HG03354 (cell line): ENCODE measurements around the gene XPC.
"Not testable (repeated sequence)": the region's sequence is repeated elsewhere in the genome, so short reads cannot be mapped to it uniquely, and the experiment has no call there.

Source experiments
- ATAC-seq: cut with Tn5 transposase; IDR thresholded peaks from one replicate; pipeline ENCODE4 v1.9.1; 2021; ENCODE audit warnings: mild to moderate bottlenecking; ENCODE audit not compliant: unreplicated experiment, poor library complexity, severe bottlenecking

Gene XPC

DNA sequence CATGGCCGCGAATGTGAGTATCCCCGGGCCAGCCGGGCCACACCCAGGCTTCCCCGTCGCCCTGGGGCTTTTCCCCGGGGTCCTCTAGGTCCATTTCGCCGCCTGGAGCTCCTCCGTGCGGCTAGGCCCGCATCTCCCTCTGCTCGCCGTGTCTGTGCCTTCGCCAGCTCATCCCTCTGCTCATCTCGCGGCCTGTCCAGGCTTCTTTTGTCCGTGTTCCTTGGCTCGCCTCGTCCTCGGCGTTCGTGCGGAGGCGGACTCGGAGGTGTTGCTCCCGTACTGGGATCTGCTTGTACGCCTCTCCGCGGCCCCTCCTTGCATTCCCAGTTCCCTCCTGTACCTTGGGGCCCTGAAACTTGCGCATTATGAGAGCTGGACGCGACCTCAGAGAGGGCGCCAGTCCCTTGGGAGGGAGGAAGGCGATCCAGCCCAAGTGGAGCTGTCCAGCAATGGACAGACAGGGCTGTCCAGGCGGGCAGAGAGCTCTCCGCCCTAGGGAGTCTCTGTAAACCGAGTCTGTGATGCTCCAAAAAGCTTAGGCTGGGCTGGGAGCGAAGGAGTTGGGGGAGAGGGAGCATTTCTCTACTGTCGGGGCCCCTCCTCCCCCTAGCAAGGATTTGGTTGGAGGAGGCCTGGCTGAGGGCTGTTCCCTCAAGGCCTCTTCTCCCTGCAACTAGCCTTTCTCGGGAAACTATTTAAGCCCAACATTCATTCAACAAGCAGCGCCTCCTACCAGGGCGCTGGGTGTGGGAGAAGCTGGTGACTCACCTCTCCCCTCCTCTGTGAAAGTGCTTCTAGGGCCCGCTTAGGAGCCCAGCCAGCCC lies 53.0 kb downstream of the XPC start:
- peak; percentile 36 for ATAC-seq

DNA sequence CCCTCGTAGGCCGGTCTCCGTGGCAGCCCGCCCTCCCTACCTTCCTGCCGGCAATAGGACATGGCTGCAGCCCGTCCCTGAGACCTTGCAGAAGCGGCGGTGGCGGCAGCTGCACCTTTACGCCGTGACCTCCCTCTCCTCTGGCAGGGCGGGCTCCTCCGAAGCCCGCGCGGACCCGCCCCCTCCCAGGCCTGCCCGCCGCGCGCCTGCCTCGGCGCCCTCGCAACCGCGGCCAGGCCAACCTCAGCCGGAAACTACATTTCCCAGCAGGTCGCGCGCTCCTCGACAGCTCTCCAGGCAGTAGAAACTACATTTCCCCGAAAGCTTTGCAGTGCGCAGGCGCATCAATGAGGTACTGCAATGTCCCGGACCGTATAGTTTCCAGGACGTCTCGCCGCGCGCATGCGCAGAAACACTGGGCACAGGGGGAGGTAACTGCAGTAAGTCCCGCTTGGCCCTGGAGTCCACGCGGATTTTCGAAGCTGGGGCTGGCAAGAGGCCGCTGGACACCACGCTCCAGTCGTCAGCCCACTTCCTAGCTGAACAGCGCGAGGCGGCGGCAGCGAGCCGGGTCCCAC lies 53.7 kb downstream of the XPC start, which contains the start of the genes CHCHD4 and TMEM43:
Gene CHCHD4 (minus strand): TSS at position 256 of the 578 bp plus-strand sequence. CDS start 194 bp downstream, at position 62.
Gene TMEM43 (plus strand): TSS at position 438 of the 578 bp plus-strand sequence. CDS start 142 bp downstream, outside the sequence.
- ATAC-seq: peak; percentile 89

DNA sequence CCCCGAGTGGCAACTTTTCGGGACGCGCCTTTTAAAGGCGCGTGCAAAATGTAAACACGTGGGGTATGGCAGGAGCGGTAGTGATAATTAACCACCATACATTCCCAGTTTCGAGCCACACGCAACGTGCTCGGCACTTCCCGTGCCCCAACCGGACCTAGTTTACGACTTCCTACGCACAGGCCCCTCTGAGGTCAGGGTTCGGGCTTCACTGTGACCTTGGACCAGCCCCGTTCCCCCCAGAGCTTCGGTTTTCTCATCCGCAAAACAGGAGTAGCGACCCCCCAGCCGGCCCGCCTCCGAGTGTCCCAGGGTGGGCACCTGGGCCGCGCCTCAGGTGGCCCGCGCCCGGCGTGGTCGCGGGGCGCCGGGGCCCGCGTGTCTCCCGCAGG lies 54.2 kb downstream of the XPC start:
- ATAC-seq: peak; percentile 42

DNA sequence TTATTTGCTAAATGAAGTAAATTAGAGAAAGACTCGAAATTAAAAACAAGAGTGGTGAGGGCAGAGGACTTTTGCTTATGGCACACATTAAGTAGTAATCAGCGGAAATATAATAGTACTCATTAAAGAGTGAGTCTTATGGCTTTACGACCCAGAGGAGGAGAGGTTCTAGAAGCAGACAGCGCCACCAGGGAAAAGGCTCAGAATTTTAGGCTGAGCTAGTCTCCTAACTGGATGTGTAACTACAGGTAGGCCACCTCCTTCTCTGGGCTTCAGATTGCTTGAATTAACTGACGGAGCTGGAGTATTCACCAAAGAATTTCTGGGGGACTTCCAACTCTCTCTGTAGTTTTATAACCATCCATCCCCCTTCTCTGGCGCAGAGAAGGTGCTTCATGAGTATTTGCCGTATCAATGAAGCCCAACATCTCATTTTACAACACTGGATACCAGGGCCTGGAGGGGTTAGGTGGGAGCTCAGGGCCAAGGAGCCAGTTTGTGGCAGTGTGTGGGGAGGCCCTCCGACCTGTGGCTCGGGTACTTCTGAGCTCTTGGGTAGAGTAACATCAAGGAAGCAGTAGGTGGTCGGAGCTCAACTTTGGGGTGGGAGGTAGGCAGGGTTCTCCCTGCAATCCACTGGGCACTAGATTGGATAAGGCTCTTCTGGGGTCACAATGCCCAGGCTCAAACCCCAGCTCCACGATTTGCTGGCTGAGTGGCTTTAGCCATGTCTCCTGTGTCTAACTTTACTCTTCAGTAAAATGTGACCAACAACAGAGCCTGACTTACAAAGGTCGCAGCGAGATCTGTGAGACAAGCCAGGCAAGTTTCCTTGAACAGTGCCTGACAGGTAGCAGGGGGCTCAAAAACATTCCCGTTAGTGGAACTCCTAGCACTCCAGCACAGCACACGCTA lies 54.8 kb downstream of the XPC start:
- ATAC-seq: no peak

DNA sequence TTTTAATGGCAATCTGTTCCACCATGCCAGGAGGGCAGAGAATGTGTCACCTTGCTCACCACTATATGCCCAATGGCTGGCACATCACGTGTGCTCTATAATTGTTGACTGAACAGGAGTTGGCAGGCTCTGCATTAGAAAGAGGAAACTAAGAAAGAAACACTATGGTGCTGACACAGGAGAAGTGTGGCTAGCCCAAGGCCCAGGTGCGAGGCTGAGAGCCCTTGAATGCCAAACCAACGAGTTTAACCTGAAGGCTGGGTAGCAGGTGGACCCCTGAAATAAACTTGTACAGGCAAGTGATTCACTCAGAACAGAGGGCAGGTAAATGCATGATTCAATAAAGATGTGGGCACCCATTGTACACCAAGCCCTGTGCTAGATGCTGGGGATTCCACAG lies 56.1 kb downstream of the XPC start:
- ATAC-seq: no peak

DNA sequence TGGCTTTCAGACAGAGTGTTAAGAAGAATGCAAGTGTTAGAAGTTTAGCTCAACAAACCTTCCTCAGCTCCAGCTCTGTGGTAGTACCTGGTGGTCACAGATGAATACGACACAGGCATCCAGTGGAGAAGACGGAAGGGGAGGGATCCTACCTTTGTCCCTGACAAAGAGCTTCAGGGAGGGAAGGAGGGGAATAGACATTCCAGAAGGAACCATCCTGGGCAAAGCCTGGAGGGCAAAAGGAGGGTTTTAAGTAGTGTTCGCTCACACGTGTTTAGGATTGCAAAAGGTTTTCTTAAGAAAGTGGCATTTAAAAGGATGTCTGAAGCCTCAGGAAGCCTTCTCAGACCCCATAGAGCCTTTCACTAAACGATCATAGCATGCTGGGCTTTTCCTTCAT lies 56.5 kb downstream of the XPC start:
- no peak for ATAC-seq

DNA sequence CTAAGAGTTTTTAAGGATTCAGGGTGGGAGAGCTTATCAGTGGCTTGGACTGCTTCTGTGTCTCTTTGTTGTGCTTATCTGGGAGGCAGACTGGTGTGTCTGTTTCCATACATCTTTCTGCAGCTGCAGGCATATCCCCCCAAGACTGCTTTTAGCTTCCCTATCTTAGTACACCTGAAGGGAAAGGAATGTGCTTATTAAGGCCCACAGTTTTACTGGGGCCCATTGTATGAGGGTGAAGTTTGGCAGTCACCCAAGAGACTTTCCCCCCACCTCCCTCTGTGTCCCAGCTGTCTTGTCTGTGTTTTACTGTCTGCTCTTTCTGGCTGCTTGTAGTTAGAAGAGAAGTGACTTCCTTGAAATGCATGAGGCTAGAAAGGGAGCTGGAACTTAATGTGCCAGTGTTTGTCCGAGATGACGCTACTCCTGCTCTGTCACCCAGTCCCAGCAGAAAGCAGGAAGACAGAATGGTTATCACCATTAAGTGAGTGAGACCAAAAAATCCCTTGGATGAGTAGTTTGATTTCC lies 57.4 kb downstream of the XPC start:
- ATAC-seq: not testable (repeated sequence)

DNA sequence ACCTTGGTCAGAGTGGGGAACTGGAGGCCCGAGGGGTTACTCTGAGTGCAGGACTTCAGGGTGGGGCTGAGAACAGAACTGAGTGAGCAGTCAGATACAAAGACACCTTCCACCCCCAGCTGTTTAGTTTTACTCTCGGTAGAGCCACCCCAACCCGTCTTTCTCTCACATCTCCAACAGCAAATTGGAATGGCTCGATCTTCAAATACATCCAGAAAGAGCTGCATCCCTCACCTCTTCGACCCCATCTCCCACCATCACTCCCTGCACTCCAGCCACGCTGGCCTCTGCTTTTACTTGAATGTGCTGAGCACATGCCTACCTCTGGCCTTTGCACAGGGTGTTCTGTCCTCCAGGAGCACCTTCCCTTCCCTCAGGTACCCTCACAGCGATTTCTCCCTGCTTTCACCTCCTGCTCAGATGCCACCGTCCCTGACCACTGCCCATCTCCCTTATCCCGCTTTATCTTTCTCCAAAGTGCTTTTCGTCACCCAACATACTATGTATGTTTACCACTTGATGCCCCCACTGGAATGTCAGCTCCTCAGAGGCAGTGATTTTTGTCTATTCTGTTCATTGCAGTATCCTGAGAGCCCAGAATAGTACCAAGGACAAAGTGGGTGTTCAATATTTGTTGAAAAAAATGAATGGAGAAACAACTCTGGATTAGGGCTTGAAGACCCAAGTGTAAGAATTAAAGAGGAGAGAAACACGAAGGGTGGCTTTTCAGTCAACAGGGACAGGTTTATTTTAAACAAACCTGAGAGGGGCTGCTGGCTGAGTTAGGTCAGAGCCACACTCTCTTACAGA lies 58.1 kb downstream of the XPC start:
- no peak for ATAC-seq

DNA sequence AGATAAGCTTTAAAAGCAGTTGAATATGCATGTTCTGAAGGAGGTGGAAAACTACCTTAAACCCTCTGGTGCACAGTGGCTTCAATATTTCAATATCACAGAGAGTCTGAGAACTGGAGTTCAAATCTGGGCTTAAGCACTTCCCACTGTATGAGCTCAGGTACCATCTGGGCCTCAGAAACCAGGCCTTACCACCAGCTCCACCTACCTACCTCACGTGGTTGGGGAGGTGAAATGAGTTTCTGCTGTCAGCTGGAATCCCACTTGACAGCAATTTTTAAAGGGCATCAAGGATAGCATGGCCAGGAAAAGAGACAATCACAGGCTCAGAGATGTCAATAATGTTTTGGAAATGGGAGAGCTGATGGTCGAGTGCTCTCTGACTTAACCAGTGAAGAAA lies 58.8 kb downstream of the XPC start:
- ATAC-seq: no peak

DNA sequence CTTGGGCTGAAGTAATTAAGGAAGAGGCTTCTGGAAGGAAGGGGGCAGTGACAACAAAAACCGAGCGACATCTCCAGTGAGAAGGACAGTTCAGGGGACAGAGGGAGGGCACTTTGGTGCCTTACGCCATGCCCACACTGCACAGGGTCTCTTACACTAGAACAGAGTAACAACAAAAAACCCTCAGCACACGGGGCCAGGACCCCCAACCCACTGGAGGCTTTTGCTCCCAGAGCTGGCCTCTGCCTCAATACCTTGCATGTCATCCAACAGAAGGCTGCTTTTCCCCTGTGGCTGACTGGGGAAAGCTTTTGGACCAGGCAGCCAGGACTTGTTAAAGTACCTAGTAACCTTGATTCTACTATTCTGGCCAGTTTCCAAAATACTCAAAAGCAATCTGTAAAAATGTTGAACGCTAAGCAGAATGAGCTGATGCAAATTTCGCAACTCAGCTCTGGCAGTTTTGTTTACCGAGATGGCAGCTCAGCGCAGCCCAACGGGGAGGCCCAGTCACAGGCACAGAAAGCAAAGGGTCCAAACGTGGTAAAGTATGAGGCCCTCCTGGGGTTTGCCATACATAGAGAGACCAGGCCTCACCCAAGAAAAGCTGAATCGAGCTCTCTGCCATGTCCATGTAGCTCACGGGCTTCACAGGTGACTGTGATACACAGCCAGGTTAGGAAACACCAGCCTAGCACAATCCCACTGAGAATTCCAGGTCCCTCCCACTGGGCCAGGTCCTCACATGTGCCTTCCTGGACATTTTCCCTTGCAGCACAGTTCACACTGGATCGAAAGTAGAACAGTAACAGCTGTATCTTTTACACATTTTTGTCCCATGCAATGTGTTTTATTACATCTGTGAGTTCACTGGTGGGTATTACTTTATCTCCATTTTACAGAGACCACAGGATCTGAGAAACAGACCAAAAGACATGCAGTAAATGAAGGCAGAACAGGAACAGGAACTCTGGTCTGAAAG lies 59.7 kb downstream of the XPC start:
- no peak for ATAC-seq

DNA sequence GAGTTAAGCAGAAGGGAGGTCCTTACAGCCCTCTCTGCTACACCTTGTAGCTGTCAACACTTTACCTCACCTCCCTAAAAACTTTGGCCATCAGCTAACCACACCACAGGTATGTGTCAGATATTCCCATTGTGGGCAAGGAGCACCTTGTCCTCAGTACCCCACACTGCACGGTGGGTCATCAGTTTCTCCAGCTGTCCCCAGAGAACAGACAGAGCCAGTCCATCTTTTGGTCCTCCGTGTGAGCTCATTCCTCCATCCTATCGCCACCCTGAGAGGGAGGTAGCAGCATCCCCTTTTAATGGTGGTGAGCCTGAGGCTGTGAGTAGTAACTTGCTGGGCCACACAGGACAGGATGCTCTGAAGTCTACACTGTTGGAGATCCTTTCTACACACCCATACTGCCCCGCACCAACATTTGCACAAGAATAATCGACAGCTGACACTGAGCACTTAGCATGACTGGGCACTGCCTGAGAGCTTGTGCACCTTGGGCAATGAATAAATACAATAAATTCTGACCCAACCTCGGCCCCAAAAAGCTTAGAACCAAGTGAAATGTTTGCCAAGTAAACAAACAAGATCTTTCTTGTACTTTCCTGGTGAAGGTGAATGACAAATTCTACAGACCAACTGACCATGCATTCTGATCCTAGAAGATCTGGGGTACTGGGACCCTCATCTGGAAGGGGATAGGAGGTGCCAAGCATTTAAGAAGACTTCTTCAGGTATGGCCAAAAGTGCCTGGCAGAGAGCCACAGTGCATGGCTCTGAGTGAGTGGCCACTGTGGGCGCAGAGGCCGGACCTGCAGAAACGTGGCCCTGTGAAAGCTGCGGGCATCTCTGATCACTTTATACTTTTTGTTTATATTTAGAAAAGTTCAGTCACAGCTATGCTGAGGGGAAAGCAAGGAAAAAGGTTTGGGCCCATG lies 60.7 kb downstream of the XPC start:
- ATAC-seq: no peak

DNA sequence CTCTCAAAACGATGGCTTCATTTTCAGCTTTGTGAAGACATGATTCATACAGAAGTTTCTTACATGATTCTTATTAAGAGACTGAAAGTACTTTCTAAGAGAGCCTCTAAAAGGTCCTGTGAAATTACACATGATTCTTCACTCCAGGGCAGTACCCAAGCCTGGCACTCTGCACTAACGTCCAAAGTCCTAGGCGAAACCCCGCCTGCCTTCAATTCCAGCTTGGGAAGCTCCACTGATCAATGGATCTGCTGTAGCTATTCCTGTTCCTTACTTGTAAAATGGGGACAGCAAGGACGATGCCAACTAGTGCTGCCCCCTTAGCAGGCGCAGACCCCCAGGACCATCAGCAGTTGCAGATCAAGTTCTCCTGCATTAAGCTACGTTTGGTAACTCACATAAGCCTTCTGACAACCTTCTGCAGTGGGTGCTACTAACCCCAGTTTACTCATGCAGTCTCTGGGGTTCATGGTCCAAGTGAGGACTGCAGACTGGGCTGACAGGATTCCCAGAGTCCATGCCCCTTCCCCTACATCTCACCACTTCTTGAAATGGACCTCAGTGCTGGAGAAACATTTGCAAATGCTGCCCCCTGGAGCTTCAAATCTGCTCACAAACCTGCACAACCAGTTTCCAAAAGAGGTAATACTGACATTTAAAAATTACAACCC lies 64.3 kb downstream of the XPC start:
- no peak for ATAC-seq

DNA sequence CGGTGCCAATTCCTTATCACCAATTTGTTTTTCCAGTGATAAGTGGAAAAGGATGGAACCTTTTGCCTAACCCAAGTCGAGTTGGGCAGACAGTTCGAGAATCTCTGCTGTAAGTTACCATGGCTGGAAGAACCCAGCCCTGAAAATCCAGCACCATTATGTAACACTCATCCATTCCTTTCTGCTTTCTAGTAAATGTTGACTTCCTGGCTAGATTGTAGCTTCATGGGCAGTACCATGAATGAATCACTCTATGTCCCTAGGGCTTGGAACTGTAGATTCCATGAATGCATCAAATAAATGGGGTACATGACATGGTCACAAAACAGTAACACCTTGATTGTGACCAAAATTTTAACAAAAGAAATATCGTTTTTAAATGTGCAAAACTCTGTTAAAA lies 67.7 kb downstream of the XPC start:
- no peak for ATAC-seq

DNA sequence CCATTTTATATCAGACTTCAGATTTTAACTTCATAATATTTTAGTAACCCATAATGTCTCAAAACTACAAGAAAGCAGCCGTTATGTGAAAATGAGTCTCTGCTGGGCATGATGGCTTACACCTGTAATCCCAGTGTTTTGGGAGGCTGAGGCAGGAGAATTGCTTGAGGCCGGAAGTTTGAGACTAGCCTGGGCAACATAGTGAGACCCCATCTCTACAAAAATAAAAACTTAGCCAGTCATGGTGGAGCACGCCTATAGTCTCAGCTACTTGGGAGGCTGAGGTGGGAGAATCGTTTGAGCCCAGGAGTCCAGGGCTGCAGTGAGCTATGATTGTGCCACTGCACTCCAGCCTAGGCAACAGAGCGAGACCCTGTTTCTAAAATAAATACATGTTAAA lies 68.6 kb downstream of the XPC start:
- not testable (repeated sequence) for ATAC-seq

DNA sequence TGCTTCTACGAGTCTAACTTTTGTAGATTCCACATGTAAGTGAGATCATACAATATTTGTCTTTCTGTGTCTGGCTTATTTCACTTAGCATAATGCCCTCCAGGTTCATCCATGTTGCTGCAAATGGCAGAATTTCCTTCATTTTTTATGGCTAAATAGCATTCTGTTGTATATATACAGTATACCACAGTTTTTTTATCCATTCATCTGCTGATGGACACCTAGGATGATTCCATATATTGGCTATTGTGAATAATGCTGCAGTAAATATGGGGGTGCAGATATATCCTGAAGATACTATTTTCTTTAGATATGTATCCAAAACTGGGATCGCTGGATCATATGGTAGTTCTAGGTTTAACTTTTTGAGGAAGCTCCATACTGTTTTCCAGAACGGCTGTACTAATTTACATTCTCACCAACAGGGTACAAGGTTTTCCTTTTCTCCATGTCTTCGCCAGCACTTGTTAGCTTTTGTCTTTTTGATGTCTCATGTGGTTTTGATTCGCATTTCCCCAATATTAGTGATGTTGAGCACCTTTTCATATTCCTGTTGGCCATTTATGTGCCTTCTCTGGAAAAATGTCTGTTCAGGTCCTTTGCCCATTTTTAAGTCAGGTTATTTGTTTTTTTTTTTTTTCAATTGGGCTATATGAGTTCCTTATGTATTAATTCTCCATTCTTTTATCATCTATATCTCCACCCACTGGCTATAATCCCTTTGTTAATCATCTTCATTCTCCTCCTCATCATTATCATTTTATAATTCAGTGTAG lies 80.6 kb downstream of the XPC start:
- ATAC-seq: no peak

DNA sequence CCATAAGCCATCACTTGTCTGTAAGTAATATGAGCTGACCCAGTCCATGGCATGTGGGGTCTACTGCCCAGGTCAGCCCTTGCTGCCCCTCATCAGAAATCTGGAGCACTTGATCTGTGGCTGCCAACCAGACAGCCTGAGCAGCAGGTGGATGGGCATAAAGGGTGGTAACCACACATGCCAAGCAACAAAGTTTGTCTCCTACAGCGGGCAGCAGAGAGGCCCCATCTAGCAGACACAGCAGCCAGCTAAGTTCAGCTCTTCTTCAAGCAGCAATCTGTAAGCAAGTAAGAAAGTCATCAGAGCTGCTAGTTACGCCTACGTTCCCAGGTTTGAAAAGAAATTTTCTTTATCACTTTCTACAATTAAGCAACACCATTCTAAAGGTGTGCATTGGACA lies 81.7 kb downstream of the XPC start:
- no peak for ATAC-seq
